NCI-H146 (cell line): ENCODE data around the gene NFASC.

Source experiments
- DNase-seq: peaks from one replicate; lab custom pipeline; 2025; lab: John Stamatoyannopoulos, UW

NFASC gene

DNA sequence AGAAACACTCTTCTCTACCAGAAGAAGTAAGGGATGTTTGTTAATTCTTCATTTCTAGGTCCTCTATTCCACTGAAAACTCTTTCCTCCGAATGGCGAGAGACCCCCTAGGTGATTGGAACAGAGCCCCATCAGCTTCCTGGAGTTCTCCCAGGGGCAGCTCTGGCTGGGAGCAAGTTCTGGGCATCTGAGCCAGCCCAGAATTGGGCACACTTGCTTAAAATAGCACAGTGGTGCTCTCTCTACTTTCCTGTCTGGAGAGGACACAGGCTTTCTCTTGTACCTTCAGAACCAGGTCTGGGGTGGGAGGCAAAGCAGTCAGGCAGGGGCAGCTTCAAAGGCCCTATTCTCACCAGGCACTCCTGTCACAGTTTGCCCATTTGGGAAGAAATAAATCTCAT is 89.2 kb downstream of the NFASC start:
- DNase-seq: no peak

GRCh38 chr1:204960306-204961125 is 89.9 kb downstream of the NFASC start:
- no peak for DNase-seq

DNA sequence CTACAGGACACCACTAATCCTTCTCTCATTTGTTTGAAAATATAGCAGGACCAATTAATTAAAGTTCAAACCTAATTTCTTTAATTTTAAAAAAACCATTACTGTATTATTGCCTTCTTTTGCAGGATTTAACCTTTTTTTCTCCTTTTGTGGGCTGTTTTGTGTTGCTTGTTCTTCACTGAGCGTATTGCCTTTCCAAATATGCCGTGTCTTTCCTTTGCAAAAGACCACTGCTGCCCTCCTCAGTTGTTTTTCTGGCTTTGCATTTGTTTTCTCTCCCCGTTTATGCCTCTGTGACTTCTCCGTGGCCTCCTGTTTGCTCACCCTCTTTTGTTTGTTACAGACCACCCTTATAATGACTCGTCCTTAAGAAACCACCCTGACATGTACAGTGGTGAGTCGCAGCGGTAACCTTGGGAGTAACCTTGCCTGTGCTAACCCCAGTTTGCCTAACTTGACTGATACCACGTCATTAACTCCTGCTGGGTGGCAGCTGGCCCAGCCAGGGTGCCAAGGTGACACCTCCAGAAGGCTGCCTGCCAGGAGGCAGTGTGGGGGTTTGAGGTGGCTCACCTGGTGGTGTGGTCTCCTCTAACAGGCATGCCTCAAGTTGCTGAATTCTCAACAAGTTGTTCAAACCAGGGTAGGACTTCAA is 91.2 kb downstream of the NFASC start:
- peak; percentile 14 for DNase-seq

GRCh38 chr1:204962742-204963632 is 92.3 kb downstream of the NFASC start:
- no peak for DNase-seq

DNA sequence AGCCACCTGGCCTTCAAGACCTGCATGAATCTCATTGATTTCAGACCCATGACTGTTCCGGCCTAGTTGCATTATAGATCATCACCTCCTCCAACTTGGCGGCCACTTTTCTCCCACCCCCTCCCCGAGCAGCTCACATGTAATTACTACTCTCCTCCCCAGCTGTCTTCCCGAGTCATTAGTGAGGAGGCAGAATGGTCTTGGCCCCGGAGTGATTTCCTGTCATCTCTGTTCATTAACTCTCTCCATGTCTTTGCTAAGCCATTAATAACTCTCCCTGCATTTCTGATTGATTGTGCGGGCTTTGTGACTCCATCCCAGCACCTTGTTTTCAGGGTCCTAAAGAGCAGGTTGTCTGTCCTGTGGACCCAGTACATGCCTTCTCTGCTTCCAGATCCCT is 96.8 kb downstream of the NFASC start:
- no peak for DNase-seq

- no peak for DNase-seq
Measured at GRCh38 chr1:204968135-204968534, 97.5 kb downstream of the NFASC start.

DNA sequence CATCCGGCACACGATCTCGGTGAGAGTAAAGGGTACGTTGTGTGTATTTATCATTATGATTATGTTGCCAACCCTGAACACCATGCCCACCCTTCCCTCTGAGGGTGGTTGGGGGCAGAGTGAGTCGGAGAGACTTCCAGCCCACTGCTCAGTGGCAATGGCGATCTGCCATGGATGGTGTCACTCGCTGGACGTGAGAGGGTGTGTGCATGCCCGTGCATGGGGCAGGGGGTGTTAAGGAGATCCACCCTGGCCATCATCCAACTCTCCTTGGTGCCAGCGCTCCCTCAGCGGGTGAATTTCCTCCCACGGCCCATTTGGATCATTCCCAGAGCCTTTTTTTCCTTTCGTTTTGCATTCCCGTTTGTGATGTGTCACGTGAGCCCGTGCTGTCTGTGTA is 98.3 kb downstream of the NFASC start:
- DNase-seq: no peak

- DNase-seq: no peak
Measured at GRCh38 chr1:204970937-204971336, 100.3 kb downstream of the NFASC start.

DNA sequence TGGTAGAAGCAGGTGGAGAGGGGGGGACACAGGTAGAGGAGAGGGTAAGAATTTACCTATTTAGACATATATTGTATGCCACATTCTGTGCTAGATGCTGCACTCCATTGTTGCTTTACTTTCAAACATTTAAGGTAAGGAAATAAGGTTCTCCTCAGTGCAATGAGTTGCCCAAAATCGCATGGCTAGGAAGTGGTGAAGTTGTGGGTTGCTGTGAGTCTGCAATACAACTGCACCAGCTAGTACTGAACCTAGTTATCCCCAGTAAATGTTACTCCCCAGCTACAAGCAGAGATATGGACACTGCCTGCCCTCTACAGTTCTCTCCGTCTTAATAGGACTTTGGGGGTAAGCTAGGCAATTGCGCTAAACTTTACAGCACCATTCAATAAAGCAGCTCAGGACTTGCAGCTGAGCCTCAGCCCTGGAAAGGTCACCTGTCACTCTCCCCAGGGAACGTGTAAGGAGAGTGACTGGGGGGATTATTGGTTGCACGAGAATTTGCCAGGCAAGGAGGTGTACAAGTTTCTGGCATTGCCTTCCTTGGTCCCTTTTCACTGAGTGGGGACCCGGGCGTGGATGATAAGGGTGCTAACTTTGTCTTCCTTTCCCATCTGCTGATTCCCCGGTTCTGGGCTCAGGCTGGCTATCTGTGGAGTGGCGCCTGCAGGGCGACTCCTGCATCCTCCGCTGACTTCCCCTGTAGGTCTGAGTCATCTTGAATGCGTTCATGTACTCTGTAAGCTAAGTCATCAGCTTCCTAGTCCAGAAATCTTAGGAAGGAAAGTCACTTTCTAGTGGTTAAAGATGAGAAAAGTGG is 101.1 kb downstream of the NFASC start:
- DNase-seq: no peak

- no peak for DNase-seq
Measured at GRCh38 chr1:204972426-204972825, 101.8 kb downstream of the NFASC start.

GRCh38 chr1:204973449-204973848 is 102.8 kb downstream of the NFASC start:
- DNase-seq: no peak

GRCh38 chr1:204974327-204974726 is 103.7 kb downstream of the NFASC start:
- DNase-seq: no peak

DNA sequence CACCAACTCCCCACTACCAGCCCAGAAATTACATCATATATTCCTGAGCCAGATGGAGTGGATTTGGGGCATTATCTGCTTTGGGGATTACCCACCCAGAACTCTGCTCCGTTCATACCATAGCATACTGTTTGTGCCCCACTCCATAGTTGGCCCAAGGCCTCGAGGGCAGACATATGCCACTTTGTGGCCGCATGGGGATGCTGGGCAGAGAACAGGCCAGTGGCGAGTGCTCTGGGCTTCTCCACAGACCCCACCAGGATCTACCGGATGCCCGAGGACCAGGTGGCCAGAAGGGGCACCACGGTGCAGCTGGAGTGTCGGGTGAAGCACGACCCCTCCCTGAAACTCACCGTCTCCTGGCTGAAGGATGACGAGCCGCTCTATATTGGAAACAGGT is 104.4 kb downstream of the NFASC start:
- DNase-seq: no peak

DNA sequence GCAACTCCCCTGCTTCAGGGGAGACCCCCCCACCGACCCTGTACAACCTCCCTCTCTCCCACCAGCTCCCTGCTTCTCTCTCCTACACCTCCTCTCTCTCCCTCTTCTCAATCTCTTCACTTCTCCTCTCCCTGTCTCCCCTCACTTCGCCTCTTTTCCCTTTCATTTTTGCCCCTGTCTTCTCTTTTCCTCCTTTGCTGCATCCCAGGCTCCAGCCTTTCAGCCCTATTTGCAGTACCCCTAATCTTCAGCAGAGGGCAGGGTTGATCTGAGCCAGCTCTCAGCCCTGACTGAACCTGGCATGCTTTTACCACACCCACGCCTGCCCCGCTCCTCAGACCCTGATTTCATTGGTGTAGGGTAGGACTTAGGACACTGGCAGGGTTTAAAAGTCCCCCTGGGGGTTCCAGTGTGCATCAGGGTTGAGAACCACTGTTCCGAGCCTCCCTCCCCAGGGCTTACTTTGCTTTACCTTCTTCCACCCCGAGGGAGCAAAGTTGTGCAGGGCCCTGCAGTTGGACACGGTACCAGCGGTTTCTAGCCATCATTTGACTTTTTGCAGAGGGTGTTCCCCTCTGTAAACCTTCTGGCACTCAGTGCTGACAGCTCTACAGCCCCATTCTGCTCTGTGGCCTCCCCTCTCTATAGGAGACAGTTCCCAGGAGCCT is 105.0 kb downstream of the NFASC start:
- DNase-seq: peak; percentile 13

- DNase-seq: no peak
Measured at GRCh38 chr1:204976646-204977045, 106.0 kb downstream of the NFASC start.

GRCh38 chr1:204977318-204977717 is 106.7 kb downstream of the NFASC start:
- no peak for DNase-seq

DNA sequence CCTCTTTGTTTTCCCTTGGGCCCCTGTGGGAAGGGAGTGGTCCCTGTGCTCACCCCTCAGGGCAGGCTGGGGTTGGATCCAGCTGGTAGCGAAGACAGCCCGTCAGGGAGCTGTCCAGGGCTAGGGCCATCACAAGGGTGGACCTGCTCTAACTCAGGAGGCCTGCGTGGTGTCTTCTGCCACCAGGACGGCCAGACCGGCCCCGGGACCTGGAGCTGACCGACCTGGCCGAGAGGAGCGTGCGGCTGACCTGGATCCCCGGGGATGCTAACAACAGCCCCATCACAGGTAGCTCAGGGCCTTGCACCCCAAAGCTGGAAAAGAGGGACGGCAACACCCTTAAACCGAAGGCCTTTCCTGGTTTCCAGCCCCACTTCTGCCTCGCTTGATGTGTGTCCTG is 108.1 kb downstream of the NFASC start:
- no peak for DNase-seq

DNA sequence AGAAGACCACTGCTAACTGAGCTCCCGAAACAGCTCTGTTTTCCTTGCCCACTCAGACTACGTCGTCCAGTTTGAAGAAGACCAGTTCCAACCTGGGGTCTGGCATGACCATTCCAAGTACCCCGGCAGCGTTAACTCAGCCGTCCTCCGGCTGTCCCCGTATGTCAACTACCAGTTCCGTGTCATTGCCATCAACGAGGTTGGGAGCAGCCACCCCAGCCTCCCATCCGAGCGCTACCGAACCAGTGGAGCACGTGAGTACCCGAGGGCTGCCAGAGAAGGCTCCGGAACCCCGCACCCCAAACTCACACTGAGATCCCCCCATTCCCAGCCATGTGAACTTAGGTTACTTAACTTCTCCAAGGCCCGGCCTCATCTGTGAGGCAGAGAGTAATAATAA is 108.6 kb downstream of the NFASC start:
- DNase-seq: no peak

- DNase-seq: no peak
Measured at GRCh38 chr1:204979891-204980649, 109.4 kb downstream of the NFASC start.

DNA sequence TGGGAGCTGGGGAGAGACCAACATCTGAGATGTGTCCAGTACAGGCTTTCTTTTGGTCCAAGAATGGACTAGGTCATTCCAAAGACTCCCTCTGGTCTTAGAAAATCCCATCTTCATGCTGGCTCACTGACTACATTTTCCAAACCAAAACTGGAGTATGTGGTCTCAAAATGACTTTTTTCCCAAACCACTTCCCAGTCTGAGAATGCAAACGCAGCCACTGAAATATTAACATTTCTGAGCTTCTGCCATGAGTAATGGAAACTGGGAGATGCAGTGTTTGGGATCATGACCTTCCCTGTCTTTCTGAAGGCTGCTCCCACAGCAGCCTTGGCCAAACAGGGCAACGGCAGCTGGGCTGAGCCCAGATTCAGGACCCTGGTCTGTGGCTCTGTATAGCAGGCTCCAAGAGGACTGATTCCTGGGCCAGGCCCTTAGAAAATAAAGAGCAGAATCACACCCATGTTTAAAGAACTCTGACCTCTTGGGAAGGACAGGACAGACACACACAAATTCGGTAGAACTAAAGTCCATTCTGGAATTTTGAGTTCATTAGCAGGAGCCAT is 110.3 kb downstream of the NFASC start:
- DNase-seq: no peak
